HS-27A (cell line): Measurements from ENCODE around the gene NOVA2.
"Not testable (repeated sequence)": the region's sequence is repeated elsewhere in the genome, so short reads cannot be mapped to it uniquely, and the experiment has no call there.

ENCODE experiments used
- DNase-seq: peaks from one replicate; pipeline ENCODE4 v3.0.0-alpha.2; 2012; ENCODE audit warnings: low read depth, missing footprints

The NOVA2 gene

DNA sequence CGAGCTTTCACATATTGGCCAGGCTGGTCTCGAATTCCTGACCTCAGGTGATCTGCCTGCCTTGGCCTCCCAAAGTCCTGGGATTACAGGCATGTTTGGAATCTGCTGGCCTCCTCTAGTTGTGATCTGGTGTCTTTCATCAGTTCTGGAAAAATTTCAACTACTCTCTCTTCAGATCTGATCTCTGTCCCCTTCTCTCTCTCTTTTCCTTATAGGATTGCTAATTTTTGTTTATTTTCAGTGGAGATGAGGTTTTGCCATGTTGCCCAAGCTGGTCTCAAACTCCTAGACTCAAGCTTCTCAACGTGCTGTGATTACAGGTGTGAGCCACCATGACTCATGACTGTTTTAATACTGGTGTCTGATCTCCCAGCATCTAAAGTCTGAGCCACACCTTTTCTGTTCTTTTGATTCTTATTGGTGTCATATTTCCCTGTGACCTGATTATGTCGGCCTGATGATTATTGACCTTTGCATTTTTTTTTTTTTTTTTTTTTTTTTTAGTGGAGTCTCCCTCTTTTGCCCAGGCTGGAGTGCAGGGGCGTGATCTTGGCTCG, 48.7 kb downstream of the NOVA2 start:
- DNase-seq = no peak

GRCh38 chr19:45922281-45922680, 51.4 kb downstream of the NOVA2 start:
- DNase-seq = no peak

- no peak for DNase-seq
Measured at GRCh38 chr19:45920458-45920857, 53.2 kb downstream of the NOVA2 start.

DNA sequence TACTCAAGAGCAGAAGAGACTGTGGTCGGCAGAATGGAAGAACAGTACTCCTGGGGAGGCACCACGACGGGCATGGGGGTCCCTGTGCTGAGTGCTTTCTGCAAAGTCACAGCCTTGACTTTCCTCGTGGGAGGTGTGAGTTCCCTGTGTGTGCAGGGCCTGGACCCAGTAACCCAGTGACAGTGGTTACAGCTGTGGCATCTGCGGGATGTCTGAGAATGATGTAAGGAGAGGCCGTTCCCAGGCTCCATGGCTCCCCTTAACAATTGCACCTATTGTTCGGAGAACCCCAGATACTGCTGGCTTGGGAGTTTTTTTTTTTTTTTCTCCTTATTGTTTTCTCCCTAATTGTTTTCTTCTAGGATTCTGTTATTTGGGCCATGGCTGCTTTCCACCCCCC, 54.0 kb downstream of the NOVA2 start:
- DNase-seq = no peak

- no peak for DNase-seq
Measured at GRCh38 chr19:45918721-45919120, 54.9 kb downstream of the NOVA2 start.

DNA sequence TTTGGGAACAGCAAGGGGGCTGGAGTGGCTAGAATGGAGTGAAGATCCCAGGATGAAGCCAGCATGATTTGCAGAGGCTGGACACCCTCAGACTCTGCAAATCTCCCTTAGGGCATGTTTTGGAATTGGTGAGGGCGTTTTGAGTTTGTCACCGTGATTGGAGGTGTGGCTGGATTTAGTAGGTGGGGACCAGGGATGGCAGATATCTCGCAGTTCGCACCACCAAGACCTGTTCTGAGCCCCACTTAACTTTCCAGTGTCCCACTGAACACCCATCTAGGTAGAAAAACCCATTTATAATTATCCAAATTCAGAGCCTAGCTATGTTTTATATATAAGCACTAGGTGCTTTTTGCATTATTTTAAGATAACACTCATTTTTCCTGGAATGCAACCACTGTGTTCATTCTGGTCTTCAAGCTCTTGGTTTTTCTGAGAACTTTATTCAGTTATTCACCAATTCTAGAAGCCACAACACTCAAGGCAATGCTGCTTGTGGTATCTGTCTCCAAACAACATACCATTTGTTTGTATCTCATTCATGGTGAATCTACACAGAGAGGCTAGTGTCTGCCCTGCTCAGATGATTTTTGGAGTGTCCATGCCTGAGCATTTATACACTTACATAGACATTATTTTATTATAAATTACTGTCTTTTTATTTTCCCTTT, 56.1 kb downstream of the NOVA2 start:
- no peak for DNase-seq

- no peak for DNase-seq
Measured at GRCh38 chr19:45913874-45914830, 59.5 kb downstream of the NOVA2 start, which contains the start of gene NANOS2. NANOS2 (minus strand) TSS chr19:45914778; CDS start chr19:45914693, 85 bp downstream.

- DNase-seq = no peak
Measured at GRCh38 chr19:45911291-45911690, 62.4 kb downstream of the NOVA2 start.

DNA sequence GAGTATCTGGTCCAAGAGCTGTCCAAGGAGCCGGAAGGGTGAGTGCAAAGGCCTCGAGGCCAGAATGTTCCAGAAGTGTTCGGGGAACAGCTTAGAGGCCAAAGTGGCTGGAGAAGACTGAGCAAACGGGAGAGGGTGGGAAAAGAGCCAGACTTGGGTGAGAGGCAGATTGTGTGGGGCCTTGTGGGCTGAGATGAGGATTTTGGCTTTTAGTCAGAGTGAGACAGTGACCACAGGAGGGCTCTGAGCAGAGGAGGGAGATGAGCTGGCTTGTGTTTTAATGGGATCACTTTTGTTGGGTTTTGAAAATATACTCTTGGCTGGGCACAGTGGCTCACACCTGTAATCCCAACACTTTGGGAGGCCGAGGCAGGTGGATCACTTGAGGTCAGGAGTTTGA, 64.7 kb downstream of the NOVA2 start:
- DNase-seq = no peak

- DNase-seq = no peak
Measured at GRCh38 chr19:45906221-45906620, 67.4 kb downstream of the NOVA2 start.

DNA sequence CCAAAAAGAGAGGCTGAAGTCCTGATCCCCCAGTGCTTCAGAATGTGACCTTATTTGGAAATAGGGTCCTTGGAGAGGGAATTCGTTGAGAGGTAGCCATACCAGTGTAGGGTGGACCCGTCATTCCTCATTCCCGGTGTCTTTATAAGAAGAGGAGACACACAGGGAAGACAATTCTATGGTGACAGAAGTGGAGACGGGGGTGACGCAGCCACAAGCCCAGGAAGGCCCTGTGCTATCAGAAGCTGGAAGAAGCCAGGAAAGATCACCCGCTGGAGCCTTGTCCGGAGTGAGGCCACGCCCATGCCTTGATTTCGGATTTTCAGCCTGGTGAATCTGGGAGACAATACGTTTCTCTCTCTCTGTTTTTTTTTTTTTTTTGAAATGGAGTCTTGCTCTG, 68.7 kb downstream of the NOVA2 start:
- no peak for DNase-seq

DNA sequence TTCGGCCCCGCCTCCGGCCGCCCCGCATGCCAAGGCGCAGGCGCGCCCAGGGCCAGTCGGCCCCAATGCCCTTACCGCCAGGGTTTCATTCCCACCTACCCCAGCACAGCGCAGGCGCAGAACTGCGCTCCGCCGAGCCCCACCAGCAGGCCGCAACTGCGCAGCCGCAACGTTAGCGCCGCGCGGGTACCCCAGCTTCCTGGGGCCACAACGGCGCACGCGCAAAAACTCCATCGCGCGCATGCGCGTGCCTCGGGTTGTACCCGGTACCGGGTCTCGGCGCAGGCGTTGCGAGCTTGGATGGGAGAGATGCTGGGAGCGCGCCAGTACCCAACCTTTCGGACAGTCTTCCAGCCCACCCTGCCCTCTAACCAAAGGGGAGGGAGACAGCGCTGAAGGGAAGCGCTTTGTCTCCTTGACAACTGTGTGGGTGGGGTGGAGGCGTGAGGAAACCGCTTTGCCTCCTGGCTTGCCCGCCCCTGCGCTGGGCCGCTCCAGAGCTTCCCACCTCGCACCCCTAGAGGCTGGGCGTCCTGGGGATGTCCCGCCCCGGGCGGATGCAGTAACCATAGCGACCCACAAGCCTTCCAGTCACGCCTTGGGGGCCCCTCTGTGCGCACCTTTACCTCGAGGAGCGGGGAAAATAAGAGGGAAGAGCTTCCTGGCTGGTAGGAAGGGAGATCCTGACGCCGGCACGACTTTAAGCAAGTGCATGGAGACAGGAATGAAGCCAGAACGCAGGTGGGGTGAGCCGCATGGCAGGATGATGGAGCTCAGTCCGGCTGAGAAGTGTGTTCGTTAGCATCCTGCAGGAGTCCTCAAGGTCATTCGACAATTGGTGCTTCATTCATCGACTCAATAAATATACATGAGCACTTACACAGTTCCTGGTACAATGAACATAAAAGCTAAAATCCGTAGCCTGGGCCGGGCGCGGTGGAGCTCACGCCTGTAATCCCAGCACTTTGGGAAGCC, 70.7 kb downstream of the NOVA2 start:
- peak; percentile 99 for DNase-seq

GRCh38 chr19:45901912-45902650, 71.6 kb downstream of the NOVA2 start, which contains the start of gene MYPOP:
MYPOP (minus strand) TSS chr19:45902613; CDS start chr19:45901773, 840 bp downstream.
- no peak for DNase-seq

- no peak for DNase-seq
Measured at GRCh38 chr19:45901432-45901911, 72.2 kb downstream of the NOVA2 start.

DNA sequence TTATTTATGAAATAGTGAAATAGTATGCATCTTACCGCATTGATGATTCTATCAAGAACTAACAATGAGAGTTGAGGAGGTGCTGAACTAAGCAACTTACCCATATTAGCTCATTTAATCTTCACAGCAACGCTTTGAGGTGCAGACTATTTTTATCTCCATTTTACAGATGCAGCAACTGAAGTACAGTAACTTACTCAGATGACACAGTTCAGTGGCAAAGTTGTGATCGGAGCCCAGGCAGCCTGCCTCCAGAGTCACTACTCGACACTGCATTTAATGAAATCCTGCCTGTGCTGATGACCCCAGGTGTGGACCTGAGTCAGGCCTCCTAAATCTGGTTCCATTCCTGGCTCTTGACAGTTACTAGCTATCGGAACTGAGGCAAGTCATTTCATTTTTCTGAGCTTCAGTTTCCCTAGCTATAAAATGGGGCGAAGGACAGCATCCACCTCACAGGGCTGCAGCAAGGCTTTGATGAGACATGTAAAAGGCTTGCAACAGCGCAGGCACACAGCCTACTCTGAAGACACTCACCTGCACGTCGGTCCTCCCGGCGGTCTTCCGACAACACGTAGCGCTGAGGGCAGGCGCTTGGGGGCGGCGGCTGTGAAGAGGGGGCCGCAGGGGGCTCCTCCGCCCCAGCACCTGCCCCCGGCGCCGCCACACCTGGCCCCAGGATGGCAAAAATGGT, 72.8 kb downstream of the NOVA2 start:
- DNase-seq = no peak

DNA sequence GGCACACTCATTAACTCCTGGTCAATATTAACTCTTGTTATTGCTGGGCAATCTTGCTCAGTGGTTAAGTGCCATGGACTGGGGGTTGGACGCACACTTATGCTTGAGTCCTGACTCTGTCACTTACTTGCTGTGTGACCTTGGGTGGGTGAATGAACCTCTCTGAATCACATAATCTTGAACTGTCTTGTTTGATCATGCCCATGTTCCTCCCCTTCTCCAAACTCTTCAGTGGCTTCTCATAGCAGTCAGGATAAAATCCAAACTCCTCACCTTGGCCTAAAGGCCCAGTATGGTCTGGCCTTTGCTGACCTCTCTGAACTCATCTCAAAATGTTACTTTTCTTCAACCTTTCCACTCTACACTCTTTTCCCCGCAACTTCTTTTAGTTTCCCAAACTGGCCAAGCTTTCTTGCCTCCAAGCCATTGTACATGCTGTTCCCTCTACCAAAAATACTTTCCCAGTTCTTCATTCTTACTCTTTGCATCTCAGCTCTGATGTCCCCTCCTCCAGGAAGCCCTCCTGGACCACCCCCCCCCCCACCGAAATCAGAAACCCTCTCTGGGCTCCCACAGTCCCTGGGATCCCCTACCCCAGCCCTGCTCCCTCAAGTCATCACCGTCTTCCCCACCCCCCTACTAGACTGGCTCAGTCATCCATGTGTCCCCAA, 73.6 kb downstream of the NOVA2 start:
- DNase-seq = no peak

DNA sequence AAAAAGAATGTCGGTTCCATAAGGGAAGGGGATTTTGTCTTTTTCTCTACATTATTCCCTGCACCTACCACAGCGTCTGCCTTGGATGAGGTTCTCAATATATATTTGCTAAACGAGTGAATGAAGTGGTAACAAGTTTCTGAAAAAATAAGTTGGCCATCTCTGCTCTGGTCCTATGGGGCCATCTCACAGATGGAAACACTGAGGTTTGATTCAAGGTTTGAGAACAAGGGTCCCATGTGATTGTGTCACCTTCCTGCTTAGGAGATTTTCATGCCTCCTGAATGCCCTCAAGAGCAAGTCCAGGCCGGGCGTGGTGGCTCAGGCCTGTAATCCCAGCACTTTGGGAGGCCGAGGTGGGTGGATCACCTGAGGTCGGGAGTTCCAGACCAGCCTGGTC, 74.4 kb downstream of the NOVA2 start:
- no peak for DNase-seq

- no peak for DNase-seq
Measured at GRCh38 chr19:45897261-45897812, 76.3 kb downstream of the NOVA2 start.

DNA sequence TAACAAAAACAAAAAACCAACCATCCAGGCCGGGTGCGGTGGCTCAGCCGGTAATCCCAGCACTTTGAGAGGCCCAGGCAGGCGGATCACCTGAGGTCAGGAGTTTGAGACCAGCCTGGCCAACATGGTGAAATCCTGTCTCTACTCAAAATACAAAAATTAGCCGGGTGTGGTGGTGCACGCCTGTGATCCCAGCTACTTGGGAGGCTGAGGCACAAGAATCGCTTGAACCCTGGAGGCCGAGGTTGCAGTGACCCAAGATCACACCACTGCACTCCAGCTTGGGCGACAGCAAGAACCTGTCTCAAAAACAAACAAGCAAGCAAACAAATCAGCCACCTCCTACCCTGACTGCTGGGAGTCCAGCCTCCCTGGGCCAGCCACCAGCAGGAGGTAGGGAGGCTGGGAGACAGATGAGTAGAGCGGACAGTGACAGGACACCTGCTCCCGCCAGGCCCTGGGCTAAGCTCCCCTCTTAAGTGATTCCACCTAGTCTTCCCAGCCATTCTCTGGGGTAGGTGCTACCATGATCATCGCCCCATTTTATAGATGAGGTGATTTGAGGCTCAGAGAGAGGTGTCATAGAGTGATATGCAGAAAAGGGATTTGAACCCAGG, 77.6 kb downstream of the NOVA2 start:
- not testable (repeated sequence) for DNase-seq
